SK-MEL-5 (cell line): ENCODE data around the gene TIE1. TPM values are rescaled to one million over a fixed set of nuclear protein-coding genes. Genes with fewer than 3 reads are reported as not detected.

Experiments used
- DNase-seq: peaks from one replicate; pipeline ENCODE4 v3.0.0-alpha.2; 2016; ENCODE audit warnings: low read depth, low spot score
- in situ Hi-C: cut with HindIII; loops from 2 replicates; pipeline ENCODE4 v1.10.0; 2016; ENCODE audit warnings: low sequenced_read_pairs, high pct_unique_total_duplicates, low pct_unique_long_range_greater_than_20kb
- total RNA-seq: library from RNA; depleted of rRNA; stranded (reverse); fragments of >200 nt; shearing (Covaris generic); gene quantifications from 2 replicates; pipeline ENCODE4 v1.2.3, GENCODE V29; 2014

TIE1 gene
- total RNA-seq, 1 experiment from 2014 or later: 0.08 TPM

GRCh38 chr1:43305926-43306687 is 5.3 kb downstream of the TIE1 start:
- no peak for DNase-seq
- in situ Hi-C loops: no loop called here

- in situ Hi-C loops: no loop called here
- DNase-seq: no peak
These were observed 6.1 kb downstream of the TIE1 start for GRCh38 chr1:43306688-43307457.

GRCh38 chr1:43307458-43308158 is 6.8 kb downstream of the TIE1 start:
- no peak for DNase-seq
- in situ Hi-C loops: no loop called here

- in situ Hi-C loops: no loop called here
- no peak for DNase-seq
These were observed 8.0 kb downstream of the TIE1 start for GRCh38 chr1:43308635-43309404.

GRCh38 chr1:43309405-43310025 is 8.7 kb downstream of the TIE1 start:
- no peak for DNase-seq
- in situ Hi-C loops: no loop called here

- no peak for DNase-seq
These were observed 10.7 kb downstream of the TIE1 start for GRCh38 chr1:43311521-43311920.

GRCh38 chr1:43312212-43312623 is 11.4 kb downstream of the TIE1 start:
- DNase-seq: no peak
- in situ Hi-C loops: no loop called here

More at GRCh38 chr1:43311521-43311920, 10.7 kb downstream of the TIE1 start:
- in situ Hi-C loops: no loop called here

GRCh38 chr1:43312663-43313515 is 12.1 kb downstream of the TIE1 start:
- in situ Hi-C loops: no loop called here
- DNase-seq: no peak

GRCh38 chr1:43313771-43314170 is 13.0 kb downstream of the TIE1 start:
- in situ Hi-C loops: no loop called here
- no peak for DNase-seq

- no peak for DNase-seq
- in situ Hi-C loops: no loop called here
These were observed 13.5 kb downstream of the TIE1 start for GRCh38 chr1:43314233-43314632.

GRCh38 chr1:43315481-43315880 is 14.7 kb downstream of the TIE1 start:
- peak; percentile 28 for DNase-seq
- in situ Hi-C loops: no loop called here

- in situ Hi-C loops: no loop called here
- no peak for DNase-seq
These were observed 15.4 kb downstream of the TIE1 start for GRCh38 chr1:43315963-43316737.

- in situ Hi-C loops: no loop called here
These were observed 16.1 kb downstream of the TIE1 start for GRCh38 chr1:43316738-43317520.

GRCh38 chr1:43317817-43318471 is 17.2 kb downstream of the TIE1 start:
- no peak for DNase-seq
- in situ Hi-C loops: no loop called here

More at GRCh38 chr1:43316738-43317520, 16.1 kb downstream of the TIE1 start:
- DNase-seq: no peak

GRCh38 chr1:43318831-43319230 is 18.0 kb downstream of the TIE1 start:
- DNase-seq: no peak
- in situ Hi-C loops: no loop called here
